Pons (tissue), 1 donor: ENCODE data around the gene NABP1.
"Not testable (repeated sequence)": the region's sequence is repeated elsewhere in the genome, so short reads cannot be mapped to it uniquely, and the experiment has no call there.

Experiments used
- DNase-seq: peaks from one replicate; pipeline ENCODE4 v3.0.0-alpha.2; 2016; ENCODE audit warnings: low spot score

Gene NABP1, protein sequence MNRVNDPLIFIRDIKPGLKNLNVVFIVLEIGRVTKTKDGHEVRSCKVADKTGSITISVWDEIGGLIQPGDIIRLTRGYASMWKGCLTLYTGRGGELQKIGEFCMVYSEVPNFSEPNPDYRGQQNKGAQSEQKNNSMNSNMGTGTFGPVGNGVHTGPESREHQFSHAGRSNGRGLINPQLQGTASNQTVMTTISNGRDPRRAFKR

DNA sequence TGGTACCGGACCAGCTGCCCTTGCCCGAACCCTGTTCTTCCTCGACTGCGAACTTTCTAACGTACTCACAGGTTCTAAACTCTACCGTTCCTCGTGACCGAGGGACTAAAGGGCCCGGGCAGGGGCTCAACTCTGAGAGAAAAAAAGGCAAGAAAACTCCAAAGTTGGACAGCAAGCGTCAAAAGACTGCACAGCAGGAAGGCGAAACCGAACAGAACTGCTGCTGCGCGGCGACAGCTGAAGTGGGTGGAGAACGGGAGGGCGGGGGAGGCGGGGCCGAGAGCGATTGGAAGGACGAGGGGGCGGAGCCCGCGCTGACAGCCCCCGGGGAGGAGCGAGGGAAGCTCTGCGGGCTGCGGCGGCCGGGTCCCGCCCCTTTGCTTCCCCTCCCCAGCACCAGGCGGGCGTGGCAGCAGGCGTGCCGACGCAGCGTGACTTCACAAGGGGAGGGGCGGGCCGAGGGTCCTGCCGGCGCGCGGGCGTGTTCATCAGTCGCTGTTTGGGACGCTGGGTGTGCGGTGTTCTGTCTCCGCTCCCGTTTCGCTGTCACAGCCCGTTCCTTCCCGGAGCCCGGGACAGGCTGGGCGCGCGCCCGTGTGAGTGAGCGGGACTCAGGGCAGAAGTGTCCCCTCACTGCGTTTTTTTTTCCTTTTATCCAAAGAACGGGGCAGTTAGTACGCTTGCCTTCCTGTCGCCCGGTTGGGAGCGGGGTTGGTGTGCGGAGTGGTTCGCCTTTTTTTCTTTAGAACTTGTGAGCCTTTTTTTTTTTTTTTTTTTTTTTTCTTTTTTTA lies at the start of gene NABP1:
Gene NABP1, plus strand, starts transcription at position 491 of the 791 bp plus-strand sequence. CDS start 479 bp downstream, outside the sequence.
- peak; percentile 96 for DNase-seq

DNA sequence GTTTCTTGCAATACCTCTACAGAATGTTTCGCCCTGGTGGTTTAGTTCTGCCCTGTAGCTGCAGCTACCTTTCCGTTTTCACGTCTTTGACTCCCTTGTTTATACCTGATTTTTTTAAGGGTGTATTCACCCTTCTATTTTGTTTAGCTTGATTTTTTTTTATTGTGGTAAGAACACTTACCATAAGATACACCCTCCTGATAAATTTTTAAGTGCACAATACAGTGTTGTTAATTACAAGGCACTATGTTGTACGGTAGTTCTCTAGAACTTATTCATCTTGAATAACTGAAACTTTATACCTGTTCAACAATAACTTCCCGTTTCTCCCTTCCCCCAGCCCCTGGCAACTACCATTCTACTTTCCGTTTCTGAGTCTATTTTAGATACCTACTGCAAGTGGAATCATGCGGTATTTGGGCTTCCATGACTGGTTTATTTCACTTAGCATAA lies 48.9 kb upstream of the NABP1 start:
- no peak for DNase-seq

DNA sequence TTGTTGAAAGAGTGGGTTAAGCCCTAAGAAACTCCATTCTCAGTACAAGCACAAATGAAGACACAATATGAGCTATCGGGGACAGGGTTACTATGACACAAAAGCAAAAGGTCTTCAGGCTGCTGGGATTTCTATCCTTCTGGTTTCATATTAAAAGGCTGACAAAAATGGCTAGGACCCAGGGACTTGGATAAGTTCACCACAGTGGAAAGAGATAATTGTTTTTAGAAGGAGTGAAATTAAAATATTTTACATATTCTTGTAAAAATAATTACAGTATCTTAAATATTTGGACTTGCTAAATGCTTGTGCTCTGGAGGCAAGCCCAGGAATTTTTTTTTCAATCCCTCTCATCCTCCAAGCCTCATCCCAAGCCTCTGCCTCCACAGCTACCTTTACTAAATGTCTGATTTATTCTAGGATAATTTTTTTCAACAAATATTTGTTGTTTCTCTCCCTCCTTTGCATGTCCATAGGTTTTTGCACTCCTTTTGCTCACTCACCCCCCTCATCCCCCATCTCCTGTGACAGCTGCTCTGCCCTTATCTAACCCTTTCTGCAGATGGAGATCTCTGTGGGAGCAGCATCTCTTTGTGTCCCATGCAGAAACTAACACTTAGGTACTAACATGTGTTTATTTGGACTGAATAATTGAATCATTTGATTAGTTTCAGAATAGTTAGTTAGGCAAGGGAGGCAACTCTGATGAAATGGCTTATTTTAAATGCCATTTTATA lies 47.8 kb upstream of the NABP1 start:
- no peak for DNase-seq

DNA sequence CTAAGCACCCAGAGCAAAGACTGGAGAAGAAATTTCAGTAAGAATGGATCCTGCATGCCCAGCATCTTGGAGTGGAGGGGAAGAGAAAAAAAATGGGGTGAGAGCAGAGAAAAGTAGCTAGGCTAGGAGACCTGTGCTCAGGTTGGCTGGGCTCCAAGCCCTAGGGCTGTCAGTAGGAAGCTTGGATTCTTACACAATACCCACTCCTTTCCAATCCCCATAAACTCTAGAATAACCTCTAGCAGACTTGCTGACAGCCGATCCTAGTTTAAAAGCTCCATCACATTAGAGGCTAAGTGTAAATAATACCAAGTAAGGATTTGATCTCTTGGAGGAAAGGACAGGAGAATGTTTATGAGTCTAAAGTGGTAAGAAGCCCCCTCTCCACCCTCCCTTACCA lies 46.2 kb upstream of the NABP1 start:
- no peak for DNase-seq

DNA sequence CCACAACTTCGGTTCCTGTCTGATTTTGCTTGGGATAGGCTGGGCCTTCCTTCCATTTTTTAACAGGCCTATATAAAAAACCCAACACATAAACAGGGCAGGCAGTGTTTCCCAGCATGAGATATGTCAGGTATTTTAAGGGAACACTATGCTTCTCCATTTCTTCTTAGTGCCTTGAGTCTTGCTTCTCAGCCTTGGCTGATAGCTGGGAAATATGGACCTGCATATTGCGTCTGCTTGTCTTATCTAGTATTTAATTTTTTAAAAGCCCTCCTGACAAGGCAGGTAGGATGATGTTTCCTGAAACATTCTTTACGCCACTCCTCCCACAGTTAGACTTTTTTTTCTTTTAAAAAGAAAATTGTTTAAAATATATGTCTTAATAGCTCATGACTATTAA lies 45.5 kb upstream of the NABP1 start:
- no peak for DNase-seq

DNA sequence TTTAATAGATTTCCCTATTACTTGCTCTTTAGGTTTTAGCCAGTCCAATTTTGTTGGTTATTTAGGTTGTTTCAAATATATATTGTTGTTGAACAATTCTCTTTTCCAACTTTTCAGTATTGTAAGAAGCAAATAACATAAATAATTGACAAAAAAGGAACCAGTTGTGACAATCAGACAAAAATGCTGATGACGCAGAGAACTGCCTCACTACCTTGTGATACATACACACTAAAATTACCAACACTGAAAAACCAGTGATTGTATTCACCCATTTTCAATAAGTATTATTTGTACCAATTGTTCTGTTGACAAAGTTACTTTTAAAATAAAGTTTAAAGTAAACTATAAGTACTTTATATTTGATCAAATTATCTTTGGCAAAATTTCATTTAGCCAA lies 43.1 kb upstream of the NABP1 start:
- no peak for DNase-seq

DNA sequence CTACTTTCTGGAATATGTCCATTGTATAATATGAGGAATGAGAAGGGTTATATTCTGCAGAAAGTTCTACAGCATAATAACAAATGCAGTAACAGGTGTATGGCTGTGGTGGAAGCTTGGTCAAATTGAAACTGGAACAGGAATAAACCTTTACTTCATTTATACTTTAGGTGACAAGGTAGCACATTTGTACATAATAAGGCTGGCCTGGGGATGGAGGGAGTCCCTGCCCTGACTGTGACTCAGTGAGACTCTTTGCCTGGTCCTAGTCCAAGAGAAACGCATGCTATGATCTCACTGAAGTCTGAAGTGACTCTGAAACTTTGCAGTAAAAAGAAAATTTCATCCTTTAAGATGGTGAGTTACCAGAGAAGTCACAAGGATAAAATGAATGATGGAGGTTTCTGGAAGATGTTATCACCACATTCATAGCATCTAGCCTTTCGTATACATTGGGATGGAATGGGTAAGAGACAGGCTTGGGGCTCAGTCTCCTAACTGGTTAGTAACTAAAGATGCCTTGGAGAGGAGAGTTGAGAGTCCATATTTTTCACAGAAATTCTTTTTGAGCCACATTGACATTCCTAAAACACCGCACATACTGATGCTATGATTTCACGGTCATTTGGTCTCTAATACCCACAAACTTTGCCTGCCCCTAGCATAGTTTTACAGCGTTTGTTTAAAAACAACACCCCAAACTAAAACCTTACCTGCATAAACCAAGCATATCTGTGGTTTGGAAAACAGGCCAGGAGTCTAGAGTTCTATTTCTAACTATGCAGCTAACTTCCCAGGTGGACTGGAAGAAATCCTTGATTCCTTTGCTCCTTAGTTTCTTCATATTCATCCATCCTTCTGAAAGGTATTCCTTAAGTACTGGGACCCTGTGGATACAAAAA lies 42.4 kb upstream of the NABP1 start:
- DNase-seq = no peak

DNA sequence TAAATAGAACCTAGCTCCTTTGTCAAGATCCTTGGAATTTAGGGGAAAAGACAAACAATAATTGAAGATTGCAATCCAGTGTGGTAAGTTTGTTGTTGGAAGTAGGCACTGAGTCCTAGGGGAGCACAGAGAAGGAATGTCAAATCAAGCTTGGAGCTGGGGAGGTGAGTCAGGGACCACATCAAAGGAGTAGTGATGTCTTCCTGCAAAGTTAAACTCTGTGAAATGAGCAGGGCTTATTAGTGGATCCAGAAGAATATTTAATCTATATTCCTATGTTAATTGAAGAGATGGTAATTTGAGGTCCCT lies 41.7 kb upstream of the NABP1 start:
- DNase-seq = no peak

DNA sequence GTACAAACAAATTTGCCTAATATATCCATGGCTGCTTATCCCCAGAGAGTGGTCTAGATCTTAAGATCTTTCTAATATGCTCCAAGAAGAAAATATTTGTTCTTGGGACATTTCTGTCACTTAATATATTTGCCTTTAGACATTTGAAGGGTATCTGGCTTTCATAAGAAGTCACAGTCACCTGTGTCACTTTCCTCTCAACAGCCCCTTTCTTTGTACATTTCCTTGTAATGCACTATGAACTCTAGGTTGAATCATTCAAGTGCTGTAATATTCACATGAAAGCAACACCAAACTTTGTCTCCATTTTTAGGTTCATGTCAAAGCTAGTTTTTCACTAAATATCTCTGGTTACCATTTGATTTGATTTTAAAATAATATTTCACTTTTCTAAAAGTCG lies 41.4 kb upstream of the NABP1 start:
- no peak for DNase-seq

DNA sequence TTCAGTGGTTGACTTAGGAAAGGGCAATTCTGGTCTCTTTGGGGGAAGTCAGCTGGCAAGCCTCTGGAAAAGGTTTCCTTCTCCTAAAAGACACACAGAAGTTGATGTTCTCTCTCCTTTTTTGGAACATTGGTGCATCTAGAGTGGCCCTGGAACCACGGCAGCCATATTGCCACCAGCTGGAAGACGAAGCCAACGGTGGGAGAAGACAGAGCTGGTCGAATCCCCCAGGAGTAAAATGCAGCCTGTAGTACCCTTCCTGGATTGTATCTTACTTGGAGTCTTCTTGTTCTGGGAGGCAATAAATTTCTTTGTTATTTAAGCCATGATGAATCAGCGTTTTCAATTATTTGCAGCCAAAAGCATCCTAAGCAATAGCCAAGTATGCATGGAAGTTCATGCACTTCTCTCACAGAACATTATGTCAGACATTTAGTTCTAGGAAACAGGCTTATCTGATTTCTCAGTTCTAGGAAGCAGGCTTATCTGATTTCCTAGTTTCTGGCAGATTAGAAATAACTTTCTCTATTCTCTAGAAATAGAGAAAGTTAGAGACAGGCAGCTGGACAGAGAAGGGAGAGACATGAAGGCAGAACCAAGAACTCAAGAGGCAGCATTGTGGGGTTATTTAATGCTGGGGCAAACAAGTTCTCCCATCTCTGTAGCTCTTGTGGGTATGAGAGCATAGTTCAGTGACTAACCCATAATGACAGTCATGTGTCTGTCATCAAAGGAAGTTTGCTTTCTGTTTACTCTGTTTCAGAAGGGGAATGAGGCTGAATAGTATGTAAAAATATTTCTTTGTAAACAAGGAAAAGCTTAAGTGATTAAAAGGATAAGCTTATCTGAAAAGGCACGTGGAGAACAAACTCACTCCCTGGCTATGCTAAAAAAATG lies 40.5 kb upstream of the NABP1 start:
- DNase-seq = no peak

DNA sequence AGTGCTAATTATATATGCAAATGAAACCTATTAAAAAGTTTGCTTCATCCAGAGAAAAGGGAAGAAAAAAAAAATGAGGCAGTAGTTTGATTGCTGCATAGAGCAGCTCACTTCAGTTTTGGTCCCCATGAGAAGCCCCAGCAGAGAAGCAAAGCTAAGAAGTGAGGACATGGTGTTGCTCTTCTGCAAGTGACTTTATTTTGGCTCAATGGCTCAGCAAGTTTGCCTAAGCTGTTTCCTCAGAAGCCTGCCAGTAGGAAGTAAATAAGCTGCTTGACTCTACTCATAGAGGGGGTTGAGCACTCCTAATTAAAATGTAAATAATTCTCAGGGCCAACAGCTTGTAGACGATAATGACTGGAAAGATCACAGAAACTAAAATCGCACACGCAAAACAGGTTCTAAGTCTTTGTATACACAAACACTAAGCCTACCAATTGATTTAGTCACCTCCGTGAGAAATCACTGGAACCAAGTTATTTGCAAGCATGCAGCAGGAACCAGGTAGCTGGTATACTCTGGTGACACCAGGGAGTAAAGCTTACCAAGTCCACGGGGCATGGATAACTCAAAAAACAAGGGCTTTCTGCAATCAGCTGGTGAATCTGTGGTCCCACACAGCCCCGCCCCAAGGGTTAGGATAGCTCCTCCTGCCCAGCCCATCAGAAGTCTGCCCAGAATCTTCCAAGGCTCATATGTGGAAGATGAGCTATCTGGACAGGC lies 39.7 kb upstream of the NABP1 start:
- no peak for DNase-seq

DNA sequence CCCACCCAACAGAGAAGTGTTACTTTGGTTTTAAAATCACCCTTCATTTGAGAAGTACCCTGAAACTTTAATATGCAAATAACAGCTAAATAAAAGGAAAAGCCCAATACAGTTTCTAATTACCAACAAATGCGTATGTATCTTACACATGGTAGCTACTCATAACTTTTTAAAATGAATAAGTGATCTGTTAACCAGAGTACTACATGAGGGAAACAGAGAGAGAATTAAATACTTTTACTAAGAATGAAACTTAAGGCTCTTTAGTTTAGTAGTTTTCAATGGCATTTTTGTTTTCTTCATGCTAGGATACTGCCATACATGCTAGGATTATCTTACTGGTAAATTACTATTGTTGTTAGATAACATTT lies 39.1 kb upstream of the NABP1 start:
- DNase-seq = no peak

DNA sequence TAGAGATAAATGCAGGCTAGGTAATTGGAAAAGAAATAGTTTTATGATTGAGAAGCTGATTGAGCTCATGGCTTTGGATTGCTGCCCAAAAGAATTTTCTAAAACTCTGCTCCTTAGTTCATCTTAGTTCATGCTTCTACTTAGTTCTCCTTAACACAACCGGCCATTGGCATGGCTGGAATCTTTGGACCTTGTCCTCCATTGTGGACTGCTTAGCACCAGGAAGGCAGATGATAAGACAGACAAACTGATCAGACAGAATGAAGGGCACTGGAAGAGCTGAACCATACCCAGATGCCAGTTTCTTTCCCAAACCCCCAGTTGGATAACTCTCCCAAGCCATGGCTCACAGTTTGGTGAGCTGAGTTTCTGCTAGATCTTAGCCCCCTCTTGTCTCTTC lies 36.3 kb upstream of the NABP1 start:
- DNase-seq = no peak

DNA sequence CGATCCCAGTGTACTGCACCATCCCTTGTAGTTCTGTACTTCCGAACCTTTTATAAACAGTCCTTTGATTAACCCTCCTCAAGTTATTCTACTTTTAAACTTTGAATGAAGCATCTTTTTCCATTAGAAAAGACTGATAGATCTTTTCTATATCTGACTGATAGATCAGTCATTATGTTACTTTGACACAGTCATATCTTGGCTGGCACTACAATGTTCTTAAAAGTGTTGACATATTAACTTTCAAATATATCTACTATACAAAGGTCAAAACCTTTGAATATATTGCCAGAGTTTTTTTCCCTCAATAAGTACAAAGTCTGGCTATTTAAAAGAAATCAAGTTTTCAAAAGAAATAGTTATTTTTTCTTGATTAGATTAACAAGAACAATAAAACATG lies 35.4 kb upstream of the NABP1 start:
- no peak for DNase-seq

DNA sequence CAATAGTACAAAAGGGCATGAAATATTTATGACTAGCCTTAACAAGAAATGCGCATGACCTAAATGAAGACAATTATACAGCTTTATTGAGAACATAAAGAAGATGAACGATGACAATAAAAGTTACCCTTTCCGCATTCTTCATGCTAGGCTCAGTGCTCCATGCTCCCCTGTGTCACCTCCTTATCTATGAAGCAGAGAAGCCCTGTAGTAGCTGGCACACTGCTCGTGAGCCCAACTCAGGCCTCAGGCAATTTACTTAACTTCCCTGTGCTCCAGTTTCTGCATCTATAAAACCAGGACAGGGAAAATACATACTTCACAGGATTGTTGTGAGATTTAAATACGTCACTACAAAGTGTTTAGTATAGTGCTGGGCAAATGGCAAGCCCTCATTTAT lies 34.5 kb upstream of the NABP1 start:
- no peak for DNase-seq

DNA sequence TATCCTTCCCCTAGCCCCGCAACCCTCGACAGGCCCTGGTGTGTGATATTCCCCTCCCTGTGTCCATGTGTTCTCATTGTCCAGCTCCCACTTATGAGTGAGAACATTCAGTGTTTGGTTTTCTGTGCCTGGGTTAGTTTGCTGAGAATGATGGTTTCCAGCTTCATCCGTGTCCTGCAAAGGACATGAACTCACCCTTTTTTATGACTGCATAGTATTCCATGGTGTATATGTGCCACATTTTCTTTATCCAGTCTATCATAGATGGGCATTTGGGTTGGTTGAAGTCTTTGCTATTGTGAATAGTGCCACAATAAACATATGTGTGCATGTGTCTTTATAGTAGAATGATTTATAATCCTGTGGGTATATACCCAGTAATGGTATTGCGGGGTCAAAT lies 33.3 kb upstream of the NABP1 start:
- DNase-seq = not testable (repeated sequence)

DNA sequence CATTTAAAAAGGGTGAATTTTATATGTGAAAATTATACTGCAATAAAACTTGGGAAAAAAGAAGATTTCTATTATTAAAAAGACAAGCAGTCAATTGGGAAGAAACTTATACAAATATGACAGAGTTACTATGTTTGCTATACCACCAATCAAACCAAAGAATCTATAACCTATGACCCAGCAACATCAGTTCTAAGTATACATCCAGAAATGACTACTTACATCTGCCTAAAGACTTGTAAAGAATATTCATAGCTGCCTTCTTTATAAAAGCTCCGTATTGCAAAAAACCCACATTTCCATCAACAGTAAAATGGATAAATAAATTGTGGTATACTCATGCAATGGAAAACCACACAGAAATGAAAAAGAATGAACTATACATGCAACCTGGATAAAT lies 32.9 kb upstream of the NABP1 start:
- no peak for DNase-seq

DNA sequence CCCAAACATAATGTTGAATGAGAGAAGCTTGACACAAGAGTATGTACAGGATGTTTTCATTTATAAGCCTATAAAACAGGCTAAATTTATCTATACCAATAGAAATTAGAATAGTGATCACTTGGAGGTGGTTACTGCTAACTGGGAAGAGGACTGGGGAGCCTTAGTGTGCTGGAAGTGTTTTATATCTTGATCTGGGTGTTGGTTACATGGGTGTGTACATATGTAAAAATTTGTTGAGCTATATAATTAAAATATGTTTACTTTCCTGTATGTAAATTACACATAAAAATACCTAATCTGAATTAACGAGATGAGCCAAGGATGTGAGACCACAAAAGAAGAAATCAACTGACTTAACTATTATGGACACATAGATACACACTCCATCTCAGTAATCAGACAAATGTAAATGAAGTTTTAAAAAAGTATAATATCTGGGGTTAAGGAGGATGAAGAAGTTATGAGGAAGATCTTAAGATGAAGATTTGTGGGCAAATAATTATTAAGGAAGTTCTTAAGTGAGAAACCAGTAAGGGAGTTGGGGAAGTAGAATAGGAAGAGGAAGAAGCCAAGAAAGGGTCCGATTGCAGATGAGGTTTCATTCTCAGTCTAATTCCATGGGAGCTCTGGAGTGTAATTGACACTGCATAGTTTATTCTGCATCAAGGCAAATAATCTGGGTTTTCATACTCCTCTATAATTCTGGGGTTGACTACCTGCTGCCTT lies 32.3 kb upstream of the NABP1 start:
- peak; percentile 26 for DNase-seq

DNA sequence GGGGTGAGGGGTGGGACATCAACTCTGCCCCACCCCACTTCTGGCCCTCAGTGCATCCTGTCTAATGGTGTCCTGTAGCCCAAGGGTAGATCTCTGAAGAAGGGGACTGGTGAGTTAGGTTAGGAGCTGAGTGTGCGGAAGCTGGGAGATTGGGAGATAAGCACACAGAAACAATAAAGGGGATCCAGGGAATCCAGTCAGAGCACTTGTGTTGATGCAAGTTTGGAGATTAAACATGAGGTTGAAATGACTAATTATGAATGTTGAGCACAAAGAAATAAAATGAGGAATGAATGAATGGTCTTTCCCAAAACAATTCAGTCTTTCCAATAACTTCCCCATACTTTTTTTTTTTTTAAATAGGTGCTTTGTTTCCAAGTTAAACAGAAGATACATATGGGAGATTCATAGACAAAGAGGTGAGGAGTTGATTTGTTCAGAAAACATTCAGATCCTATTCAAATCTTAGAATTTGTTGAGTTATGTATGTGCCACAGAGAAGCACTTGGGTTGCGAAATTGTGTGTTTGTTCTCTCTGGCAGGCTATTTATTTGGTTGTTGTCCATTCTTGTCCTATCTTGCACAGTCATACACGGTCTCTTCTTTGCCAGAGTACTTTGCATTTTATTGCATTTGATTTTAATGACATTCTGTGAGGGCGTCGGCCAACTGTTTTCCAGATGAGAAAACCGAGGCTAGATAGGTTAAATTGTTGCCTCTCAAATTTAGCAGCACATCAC lies 31.6 kb upstream of the NABP1 start:
- no peak for DNase-seq
